ENCODE measurements around the gene TCP11L1. TPM values are rescaled to one million over a fixed set of nuclear protein-coding genes. Genes with fewer than 3 reads are reported as not detected.

TCP11L1 gene
- total RNA-seq, 1 donor from 2014 or later = 28.7 TPM

GRCh38 chr11:33021501-33021900 is 17.9 kb upstream of the TCP11L1 start:
- Histone ChIP-seq H3K4me1 (peaks cover 21% of the 10 kb centered on the region), H3K27me3 (no peaks in the 10 kb centered on the region)
- intact Hi-C loops (cut with DNase I) = no loop called here

GRCh38 chr11:33021937-33022336 is 17.4 kb upstream of the TCP11L1 start:
- no peak overlapping the region for H3K27ac ChIP-seq
- H3K4me1 ChIP-seq = peaks cover 16% of the 10 kb centered on the region
- DNase-seq (ENCODE audit: extremely low spot score in 2 of 2) = no peak
- no peak overlapping the region for H3K4me3 ChIP-seq
- intact Hi-C loops (cut with DNase I) = no loop called here
- TF ChIP-seq POLR2A (IDR thresholded peaks at IDR 0.05) = no peak
- no peak for TF ChIP-seq POLR2AphosphoS5 (IDR thresholded peaks at IDR 0.05; ENCODE audit: insufficient read depth in 1 of 2, low read depth in 1 of 2)
- no peak for TF ChIP-seq CTCF (IDR thresholded peaks at IDR 0.05)
- H3K27me3 ChIP-seq = no peaks in the 10 kb centered on the region
- H3K9me3 ChIP-seq = no peaks in the 10 kb centered on the region
- H3K36me3 ChIP-seq = no peaks in the 10 kb centered on the region

More at GRCh38 chr11:33021501-33021900, 17.9 kb upstream of the TCP11L1 start:
- Histone ChIP-seq H3K9me3 (no peaks in the 10 kb centered on the region), H3K4me3 (no peak overlapping the region), H3K36me3 (no peaks in the 10 kb centered on the region), H3K27ac (no peak overlapping the region)
- TF ChIP-seq CTCF (IDR thresholded peaks at IDR 0.05) (no peak), POLR2A (IDR thresholded peaks at IDR 0.05) (no peak), POLR2AphosphoS5 (IDR thresholded peaks at IDR 0.05; ENCODE audit: insufficient read depth in 1 of 2, low read depth in 1 of 2) (no peak)
- no peak for DNase-seq (ENCODE audit: extremely low spot score in 2 of 2)

GRCh38 chr11:33025339-33025722 is 14.0 kb upstream of the TCP11L1 start:
- Histone ChIP-seq H3K27ac (no peak overlapping the region), H3K4me3 (no peak overlapping the region), H3K4me1 (peaks cover under 1% of the 10 kb centered on the region), H3K27me3 (no peaks in the 10 kb centered on the region), H3K36me3 (no peaks in the 10 kb centered on the region), H3K9me3 (no peaks in the 10 kb centered on the region)
- no peak for DNase-seq (ENCODE audit: extremely low spot score in 2 of 2)
- TF ChIP-seq CTCF (IDR thresholded peaks at IDR 0.05) (no peak), POLR2A (IDR thresholded peaks at IDR 0.05) (no peak), POLR2AphosphoS5 (IDR thresholded peaks at IDR 0.05; ENCODE audit: insufficient read depth in 1 of 2, low read depth in 1 of 2) (no peak)
- intact Hi-C loops (cut with DNase I) = no loop called here

GRCh38 chr11:33027233-33027632 is 12.1 kb upstream of the TCP11L1 start:
- no peak overlapping the region for H3K4me3 ChIP-seq
- no peaks in the 10 kb centered on the region for H3K4me1 ChIP-seq
- intact Hi-C loops (cut with DNase I) = loop anchor here (2.0 kb wide), 1 partner anchor 20 kb away; no protein-coding TSS in a partner anchor
- H3K27ac ChIP-seq = no peak overlapping the region
- no peaks in the 10 kb centered on the region for H3K9me3 ChIP-seq
- H3K36me3 ChIP-seq = no peaks in the 10 kb centered on the region
- TF ChIP-seq CTCF (IDR thresholded peaks at IDR 0.05) (no peak), POLR2A (IDR thresholded peaks at IDR 0.05) (no peak), POLR2AphosphoS5 (IDR thresholded peaks at IDR 0.05; ENCODE audit: insufficient read depth in 1 of 2, low read depth in 1 of 2) (no peak)
- H3K27me3 ChIP-seq = no peaks in the 10 kb centered on the region
- no peak for DNase-seq (ENCODE audit: extremely low spot score in 2 of 2)

- no peak for TF ChIP-seq POLR2A (IDR thresholded peaks at IDR 0.05)
- no peak for TF ChIP-seq POLR2AphosphoS5 (IDR thresholded peaks at IDR 0.05; ENCODE audit: insufficient read depth in 1 of 2, low read depth in 1 of 2)
- TF ChIP-seq CTCF (IDR thresholded peaks at IDR 0.05) = no peak
- Histone ChIP-seq H3K4me1 (no peaks in the 10 kb centered on the region), H3K4me3 (no peak overlapping the region), H3K36me3 (no peaks in the 10 kb centered on the region), H3K27ac (no peak overlapping the region), H3K27me3 (no peaks in the 10 kb centered on the region), H3K9me3 (no peaks in the 10 kb centered on the region)
- DNase-seq (ENCODE audit: extremely low spot score in 2 of 2) = no peak
- intact Hi-C loops (cut with DNase I) = loop anchor here (2.0 kb wide), 1 partner anchor 19 kb away; no protein-coding TSS in a partner anchor
Measured at GRCh38 chr11:33027846-33028536, 11.4 kb upstream of the TCP11L1 start.

All from vagina (tissue), 2 donors.